HG03432 (cell line): ENCODE results near the gene RARRES1.

ENCODE experiments used
- ATAC-seq: cut with Tn5 transposase; IDR thresholded peaks from one replicate; pipeline ENCODE4 v1.9.1; 2021; ENCODE audit warnings: mild to moderate bottlenecking, moderate library complexity; ENCODE audit not compliant: unreplicated experiment

The RARRES1 gene

DNA sequence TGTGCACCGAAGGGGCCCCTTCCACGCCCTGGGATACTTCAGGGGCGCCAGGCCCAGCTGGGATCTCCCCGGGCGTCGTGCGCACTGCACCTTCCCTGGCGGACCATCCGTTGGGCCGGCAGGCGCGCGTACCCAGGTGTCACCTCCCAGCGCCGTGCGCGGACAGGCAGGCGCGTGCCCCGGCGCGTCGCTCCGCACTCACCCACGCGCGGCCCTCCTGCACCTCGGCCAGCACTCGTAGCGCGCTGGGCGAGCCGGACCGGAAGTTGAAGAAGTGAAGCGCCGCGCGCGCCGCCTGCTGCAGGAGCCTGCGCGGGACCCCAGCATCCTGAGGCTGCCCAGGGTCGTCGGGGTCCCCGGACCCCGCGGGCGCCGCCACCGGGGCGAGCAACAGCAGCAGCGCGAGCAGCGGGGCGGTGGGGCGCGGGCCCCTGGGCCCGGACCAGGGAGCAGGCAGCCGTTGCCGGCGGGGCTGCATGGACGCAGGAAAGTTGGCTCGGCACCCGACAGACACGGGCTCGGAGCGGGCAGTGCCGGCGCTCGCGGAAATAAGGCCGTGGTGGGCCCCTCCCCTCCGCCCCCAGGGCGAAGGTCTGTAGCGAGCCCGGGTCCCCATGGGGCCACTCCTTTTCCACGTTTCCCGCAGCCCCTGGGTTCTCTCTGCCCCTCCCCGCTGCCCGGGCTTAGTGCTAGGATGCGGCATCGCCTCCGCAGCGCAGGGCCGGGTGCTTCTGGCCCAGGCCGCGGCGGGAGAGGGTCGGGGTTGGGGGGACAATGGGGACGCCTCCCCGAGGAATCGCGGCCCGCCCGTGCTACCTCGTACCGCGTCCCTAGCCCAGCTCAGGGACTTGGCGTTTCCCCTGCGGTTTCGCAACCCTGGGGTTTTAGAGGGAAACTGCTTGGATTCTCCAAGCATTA is at the start of gene RARRES1:
Gene RARRES1, minus strand, starts transcription at position 520 of the 918 bp plus-strand sequence. Its CDS starts 42 bp downstream, at position 478.
- peak; percentile 85 for ATAC-seq

- no peak for ATAC-seq
Observed at GRCh38 chr3:158781849-158782248, 49.6 kb upstream of the RARRES1 start.

DNA sequence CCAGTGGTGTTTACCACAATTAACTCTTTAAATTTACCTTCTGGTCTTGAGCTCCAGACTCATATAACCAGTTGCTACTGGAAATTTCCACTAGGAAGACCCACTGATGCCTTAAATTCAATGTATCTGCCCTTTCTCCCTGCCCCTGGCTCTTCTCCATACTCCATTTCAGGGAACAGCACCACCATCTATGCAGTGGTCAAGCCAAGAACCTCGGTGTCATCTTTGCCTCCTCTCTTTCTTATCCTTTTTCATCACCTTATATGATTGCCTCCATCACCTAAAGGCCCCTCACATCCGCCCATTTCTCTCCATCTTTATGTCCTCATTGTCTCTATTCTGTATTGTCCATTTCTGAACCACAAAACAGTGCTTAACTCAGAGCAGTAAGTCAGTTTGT is 48.9 kb upstream of the RARRES1 start:
- ATAC-seq = no peak

DNA sequence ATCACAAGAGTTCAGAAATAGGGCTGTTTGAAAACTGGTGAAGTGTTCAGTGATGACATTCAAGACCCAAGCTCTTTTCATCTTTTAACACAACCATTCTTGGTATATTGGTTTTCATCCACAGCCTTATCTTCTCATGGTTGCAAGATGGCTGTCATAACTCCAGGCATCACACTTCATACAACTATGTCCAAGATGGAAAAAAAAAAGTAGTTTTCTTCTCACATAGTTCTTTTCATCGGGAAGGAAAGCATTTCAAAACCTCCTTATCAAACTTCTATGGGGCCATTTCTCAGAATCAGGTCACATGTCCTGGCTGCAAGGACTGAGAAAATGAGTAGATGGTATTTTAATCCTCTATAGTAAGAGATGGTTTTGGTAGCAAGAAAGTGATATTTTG is 48.5 kb upstream of the RARRES1 start:
- ATAC-seq = no peak

GRCh38 chr3:158777161-158777873 is 45.1 kb upstream of the RARRES1 start:
- ATAC-seq = no peak

GRCh38 chr3:158776531-158776930 is 44.3 kb upstream of the RARRES1 start:
- ATAC-seq = no peak

DNA sequence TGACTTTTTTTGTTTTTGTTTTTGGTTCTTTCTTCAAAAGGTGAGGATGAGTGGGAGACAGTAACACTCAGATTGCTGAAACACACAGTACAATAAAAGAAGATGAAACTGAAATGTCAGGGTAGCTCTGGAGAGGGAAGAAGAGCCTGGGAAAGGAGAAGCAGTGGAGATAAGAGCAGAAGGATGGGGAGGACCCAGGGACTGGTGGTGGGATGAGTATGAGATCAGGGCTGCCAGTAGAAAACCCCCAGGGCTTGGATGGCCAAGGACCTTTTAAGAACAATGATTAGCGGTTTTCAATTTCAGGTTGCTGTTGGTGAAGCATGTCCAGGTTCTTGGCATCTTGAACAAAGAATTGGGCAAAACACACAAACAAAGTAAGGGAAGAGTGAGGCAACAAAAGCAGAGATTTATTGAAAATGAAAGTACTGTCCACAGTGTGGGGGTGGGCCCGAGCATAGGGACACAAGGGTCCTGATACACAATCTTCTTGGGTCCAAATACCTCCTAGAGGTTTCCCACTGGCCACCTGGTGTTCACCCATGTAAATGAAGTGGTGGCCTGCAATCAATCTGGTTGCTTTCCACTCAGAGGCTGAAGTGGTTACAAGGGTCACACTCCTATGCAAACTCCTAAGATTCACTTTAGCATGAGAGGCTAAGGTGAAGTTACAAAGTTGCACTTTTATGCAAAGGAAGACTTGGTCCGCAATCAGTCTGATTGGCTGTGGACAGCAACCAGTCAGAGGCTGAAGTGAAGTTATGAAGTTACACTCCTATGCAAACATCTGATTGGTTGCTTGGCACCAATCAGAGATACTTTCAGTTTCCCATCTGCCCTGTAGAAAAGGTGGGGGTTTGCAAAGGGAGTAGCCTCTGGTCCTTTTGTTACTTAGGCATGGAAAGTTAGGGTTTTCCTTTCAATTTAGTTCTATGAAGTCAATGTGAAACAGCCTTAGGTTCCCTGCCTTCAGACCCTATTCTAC is 43.5 kb upstream of the RARRES1 start:
- peak; percentile 61 for ATAC-seq

- ATAC-seq = no peak
Observed at GRCh38 chr3:158774965-158775364, 42.7 kb upstream of the RARRES1 start.

DNA sequence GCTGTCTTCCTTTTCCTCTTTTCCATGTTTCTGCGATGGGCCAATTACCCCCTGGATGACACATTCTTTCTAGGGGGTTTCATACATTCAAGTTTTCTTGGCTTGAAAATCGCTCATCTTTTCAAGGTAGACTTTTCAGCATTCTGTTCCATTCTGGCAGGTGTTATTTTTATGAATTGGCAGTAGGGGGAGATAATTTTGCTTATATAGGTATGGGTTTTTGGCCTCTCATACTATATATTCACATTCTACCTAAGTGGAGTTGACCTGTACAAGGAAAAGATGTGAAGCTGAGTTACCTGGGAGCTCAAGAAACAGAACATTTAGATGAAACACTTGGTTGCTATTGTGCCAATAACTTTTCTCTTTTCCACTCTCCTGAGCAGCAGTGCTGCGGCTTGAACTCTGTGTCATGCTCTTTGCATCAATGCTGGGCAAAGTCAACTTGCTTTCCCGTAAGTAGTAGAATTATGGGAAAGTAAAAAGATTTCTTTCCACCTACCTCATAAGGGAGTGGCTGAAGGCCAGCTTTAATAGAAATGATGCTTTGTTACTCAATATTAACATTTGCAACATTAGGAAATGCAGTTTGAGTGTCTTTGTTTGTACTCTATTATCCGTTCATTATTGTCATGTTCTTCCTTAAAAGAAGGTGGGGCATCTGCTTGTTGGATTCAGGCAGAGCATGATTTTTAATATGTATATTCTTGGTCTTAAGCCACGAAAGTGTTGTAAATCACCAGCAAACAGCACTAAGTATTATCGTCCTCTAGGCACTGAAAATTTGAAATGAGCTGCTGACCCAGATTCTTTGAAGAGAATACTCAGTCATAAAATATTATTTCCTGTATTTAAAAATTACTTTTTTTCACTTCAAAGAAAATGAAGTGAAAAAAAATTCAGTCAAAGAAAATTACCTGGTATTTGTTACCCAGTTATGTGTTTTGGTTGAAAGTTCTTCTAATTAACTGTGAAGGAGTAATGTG is 41.9 kb upstream of the RARRES1 start:
- ATAC-seq = no peak

DNA sequence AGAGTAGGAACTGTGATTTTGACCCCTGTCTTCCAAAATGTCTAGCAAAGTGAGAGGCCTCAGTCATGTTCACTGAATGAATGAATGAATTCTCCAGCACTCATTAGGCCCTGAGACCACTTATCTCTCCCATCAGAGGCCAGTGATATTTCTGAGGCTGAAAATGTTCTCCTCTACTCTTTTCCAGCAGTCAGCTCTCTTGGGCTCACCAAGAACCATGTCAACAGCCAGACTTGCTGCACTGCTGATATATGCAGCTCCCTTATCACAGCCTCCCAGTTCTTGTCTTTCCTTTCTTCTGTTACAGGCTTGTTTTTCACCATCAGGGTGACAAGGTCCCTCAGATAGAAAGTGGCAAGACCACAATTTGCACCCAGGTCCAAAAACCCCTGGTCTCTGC is 40.9 kb upstream of the RARRES1 start:
- no peak for ATAC-seq

GRCh38 chr3:158771982-158772381 is 39.7 kb upstream of the RARRES1 start:
- ATAC-seq = no peak

- no peak for ATAC-seq
Observed at GRCh38 chr3:158771577-158771976, 39.3 kb upstream of the RARRES1 start.

- ATAC-seq = no peak
Observed at GRCh38 chr3:158770741-158771350, 38.6 kb upstream of the RARRES1 start.

GRCh38 chr3:158769952-158770740 is 37.9 kb upstream of the RARRES1 start:
- ATAC-seq = no peak

GRCh38 chr3:158769549-158769948 is 37.3 kb upstream of the RARRES1 start:
- ATAC-seq = no peak

DNA sequence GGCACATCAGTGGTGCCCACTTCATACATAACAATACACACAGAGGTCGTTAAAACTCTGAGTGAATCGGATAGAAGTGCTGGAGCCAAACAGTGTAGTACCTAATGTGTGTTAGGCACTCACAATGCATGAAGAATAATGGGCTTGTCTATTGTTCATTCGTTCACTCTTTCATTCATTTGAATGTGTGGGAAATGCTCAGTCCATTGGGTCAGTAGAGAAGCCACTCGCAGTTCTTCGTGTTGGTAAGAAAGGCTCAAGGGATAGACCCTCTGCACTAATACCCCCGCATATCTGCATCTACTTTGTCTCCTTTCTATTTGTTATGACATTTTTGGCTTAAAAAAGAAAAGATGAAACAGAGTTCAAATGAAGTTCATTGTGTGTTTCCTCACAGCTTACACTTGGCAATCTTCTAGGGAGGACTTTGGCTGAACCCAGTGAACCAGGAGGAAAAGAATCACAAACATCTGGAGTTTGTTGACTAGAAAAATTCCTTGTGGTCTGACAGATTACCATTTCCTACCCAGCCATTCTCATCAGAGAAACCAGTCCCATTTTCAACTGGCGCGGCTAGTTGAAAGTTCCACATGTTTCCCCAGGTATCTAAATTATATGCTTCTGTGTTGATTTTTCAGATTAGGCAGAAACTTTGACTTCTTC is 36.8 kb upstream of the RARRES1 start:
- ATAC-seq = no peak

- ATAC-seq = no peak
Observed at GRCh38 chr3:158768361-158768787, 36.1 kb upstream of the RARRES1 start.

DNA sequence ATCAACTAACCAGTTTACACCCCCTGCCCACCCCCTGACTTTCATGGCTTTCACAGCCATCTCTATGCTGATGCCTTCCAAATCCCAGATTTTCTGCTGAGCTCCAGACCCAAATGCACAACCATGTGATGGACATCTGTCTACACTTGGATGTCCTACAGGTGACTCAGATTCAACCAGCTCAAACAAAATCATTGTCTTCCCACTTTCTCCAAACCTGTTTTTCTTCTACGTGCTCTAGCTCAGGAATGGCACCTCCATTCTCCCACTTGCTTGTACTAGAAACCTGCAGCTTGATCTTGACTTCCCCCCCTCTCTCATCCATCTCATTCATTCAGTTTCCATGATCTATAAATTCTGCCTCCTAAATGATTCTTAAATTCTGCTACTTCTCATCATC is 34.1 kb upstream of the RARRES1 start:
- ATAC-seq = no peak
